ENCODE data around the gene SPRYD3.

SPRYD3 gene

DNA sequence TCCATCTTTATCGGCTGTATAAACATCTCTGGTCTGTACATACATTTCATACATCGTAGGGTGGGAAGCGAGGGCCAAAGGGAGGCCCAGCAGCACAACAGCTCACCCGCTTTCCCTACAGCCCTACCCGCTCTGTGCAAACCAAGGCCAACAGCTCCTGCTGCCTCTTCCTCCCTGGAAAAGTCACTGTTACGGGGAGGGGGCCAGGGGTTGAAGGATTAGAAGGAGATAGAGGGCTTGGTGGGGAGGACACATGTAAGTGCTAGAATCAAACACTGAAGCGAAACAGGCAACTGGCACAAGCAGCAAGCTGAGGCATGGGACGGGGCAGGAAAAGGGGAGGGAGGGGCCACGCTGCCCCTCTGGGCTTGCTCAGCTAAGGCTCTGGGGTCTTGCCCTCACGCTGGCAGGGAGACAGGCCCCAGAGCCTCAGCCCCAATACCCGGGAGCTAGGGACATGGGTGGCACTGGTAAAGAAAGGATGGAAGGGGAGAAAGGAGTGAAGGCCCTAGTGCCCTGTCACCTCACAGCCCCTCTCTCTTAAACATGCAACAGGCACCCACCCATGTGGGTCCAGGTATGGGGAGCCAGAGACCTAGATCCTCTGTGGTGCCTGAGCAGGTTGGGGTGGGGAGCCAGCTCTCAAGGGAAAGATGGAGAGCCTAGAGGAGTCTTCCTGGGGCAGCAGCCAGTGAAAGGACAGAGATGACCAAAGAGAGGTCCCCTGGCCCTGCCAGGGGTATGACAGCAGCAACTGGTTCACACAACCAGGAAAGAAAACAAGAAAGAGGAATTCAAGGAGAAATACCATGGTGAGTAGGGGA, 14.4 kb downstream of the SPRYD3 start:
- Mint-ChIP-seq H3K9me3 (no peaks in the 10 kb centered on the region), H3K36me3 (ENCODE audit: low read depth) (peaks cover 12% of the 10 kb centered on the region), H3K4me1 (ENCODE audit: low read depth) (peaks cover 4% of the 10 kb centered on the region), H3K27ac (no peak overlapping the region), H3K27me3 (ENCODE audit: low read depth) (no peaks in the 10 kb centered on the region), H3K4me3 (no peak overlapping the region)

DNA sequence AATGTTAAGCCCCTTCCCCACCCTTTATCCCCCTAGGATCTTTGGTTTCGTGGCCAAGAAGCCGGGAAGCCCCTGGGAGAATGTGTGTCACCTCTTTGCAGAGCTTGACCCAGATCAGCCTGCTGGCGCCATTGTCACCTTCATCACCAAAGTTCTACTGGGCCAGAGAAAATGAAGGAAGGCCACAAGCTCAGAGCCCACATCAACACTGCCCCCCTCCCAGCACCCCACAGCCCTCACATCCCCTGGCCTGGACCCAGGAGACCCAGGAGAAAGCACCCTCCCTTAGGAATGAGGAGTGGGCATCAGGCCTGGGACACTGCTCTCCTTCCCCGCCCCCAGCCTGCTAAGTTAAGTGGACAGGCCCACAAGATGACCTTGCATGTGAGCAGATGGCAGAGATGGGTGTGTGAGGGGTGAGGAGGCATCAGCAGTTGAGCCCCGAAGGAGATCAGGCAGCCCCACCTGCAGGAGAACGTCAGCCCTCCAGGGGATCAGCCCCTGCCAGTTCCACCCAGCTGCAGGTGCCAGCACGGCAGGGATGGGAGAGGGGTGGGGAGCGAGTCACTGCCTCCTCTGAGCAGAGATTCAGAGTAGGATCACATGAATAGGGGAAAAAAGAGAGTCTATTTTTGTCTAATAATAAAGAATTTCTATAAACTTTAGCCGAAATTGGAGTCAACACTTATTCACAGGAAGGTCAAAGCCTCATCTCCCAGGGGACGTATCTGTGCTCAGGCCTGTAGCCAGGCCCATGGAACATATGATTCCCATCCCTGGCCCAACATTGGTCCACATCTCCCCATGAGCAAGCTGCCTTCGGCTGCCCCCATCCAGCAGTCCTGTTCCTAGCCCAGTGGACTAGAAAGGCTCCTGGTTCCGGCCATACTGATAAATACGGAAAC, 15.2 kb downstream of the SPRYD3 start:
- no peaks in the 10 kb centered on the region for H3K27me3 Mint-ChIP-seq (ENCODE audit: low read depth)
- H3K4me3 Mint-ChIP-seq, result no peak overlapping the region
- no peaks in the 10 kb centered on the region for H3K9me3 Mint-ChIP-seq
- H3K4me1 Mint-ChIP-seq (ENCODE audit: low read depth), result peaks cover 4% of the 10 kb centered on the region
- H3K36me3 Mint-ChIP-seq (ENCODE audit: low read depth), result peaks cover 12% of the 10 kb centered on the region
- H3K27ac Mint-ChIP-seq, result no peak overlapping the region

DNA sequence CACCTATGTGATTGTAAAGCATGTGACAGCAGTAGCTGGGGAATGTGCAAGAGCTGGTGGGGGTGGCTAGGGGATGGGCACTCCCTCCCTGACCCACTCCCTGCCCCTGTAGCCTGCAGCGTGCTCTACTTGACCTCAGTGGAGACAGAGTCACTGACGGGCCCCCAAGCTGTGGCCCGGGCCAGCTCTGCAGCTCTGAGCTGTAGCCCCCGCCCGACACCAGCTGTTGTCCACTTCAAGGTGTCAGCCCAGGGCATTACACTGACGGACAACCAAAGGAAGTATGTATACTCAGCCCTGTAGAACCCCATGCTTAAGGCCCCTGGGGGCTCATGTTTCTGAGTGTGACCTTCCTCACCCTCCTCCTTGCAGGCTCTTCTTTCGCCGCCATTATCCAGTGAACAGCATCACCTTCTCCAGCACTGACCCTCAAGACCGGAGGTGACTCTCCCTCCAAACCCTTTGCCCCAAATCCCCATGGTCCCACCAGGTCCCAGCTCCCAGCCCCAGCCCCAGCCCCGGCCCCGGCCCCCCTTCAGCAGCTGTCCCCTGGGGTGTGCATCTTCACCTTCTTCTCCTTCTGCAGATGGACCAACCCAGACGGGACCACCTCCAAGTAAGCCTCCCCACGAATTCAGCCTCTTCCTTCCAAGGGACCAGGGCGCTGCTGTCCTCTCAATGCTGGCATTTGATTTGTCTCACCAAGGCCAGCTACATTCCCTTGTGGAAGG, 16.0 kb downstream of the SPRYD3 start:
- Mint-ChIP-seq H3K4me3 (no peak overlapping the region), H3K27me3 (ENCODE audit: low read depth) (no peaks in the 10 kb centered on the region), H3K36me3 (ENCODE audit: low read depth) (peaks cover 12% of the 10 kb centered on the region), H3K9me3 (no peaks in the 10 kb centered on the region), H3K27ac (no peak overlapping the region), H3K4me1 (ENCODE audit: low read depth) (peaks cover 4% of the 10 kb centered on the region)

DNA sequence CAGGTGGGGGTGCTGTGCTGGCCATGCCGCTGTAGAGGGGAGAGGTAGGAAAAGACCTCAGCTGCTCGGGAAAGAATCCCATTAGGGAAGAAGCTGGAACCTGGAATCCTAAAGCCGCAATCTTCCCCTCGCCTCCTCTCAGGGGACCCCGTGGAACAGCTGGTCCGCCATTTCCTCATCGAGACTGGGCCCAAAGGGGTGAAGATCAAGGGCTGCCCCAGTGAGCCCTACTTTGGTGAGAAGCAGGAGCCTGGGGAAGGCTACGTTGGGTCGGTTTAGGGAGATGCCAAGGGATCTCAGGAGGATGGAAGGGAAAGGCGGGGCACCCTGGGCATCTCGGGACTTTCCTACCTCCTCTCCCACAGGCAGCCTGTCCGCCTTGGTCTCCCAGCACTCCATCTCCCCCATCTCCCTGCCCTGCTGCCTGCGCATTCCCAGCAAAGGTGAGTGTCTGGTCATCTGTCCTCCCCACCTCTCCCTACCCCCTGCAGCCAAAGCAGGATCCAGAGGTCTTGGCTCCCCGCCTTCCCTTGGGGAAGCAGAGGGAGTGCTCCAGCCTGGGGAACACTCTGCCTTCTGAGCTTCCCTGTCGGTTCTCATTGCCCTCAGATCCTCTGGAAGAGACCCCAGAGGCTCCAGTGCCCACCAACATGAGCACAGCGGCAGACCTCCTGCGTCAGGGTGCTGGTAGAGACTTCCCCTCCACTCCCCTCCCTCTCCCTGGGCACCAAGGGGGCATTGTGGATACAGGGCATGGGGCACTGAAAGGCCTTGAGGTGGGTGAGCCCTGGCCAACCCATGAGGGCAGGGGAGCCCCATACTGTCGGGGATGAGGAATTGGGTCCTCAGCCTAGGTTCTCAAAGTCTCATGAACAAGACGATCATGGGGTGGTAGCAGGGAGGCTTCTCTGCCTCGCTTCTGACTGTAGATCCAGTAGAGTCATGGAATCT, 16.9 kb downstream of the SPRYD3 start:
- Mint-ChIP-seq H3K27me3 (ENCODE audit: low read depth) (no peaks in the 10 kb centered on the region), H3K4me1 (ENCODE audit: low read depth) (peaks cover 4% of the 10 kb centered on the region), H3K9me3 (no peaks in the 10 kb centered on the region), H3K27ac (no peak overlapping the region), H3K36me3 (ENCODE audit: low read depth) (peaks cover 12% of the 10 kb centered on the region), H3K4me3 (no peak overlapping the region)

- Mint-ChIP-seq H3K4me1 (ENCODE audit: low read depth) (peaks cover 5% of the 10 kb centered on the region), H3K4me3 (no peak overlapping the region), H3K36me3 (ENCODE audit: low read depth) (peaks cover 12% of the 10 kb centered on the region), H3K9me3 (no peaks in the 10 kb centered on the region), H3K27me3 (ENCODE audit: low read depth) (peaks cover 3% of the 10 kb centered on the region), H3K27ac (no peak overlapping the region)
Measured at GRCh38 chr12:53061404-53062010, 17.7 kb downstream of the SPRYD3 start.

DNA sequence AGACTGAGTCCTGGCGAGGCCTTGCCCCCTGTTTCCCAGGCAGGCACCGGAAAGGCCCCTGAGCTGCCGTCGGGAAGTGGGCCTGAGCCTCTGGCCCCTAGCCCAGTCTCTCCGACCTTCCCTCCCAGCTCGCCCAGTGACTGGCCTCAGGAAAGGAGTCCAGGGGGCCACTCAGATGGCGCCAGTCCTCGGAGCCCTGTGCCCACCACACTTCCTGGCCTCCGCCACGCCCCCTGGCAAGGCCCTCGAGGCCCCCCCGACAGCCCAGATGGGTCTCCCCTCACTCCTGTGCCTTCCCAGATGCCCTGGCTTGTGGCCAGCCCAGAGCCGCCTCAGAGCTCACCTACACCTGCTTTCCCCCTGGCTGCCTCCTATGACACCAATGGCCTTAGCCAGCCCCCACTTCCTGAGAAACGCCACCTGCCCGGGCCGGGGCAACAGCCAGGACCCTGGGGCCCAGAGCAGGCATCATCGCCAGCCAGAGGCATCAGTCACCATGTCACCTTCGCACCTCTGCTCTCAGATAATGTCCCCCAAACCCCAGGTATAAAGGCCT, 18.4 kb downstream of the SPRYD3 start:
- Mint-ChIP-seq H3K9me3 (no peaks in the 10 kb centered on the region), H3K27me3 (ENCODE audit: low read depth) (peaks cover 4% of the 10 kb centered on the region), H3K36me3 (ENCODE audit: low read depth) (peaks cover 7% of the 10 kb centered on the region), H3K4me3 (no peak overlapping the region), H3K4me1 (ENCODE audit: low read depth) (peaks cover 2% of the 10 kb centered on the region), H3K27ac (no peak overlapping the region)

GRCh38 chr12:53060064-53060720, 19.0 kb downstream of the SPRYD3 start:
- no peak overlapping the region for H3K27ac Mint-ChIP-seq
- H3K36me3 Mint-ChIP-seq (ENCODE audit: low read depth), result peaks cover 6% of the 10 kb centered on the region
- peaks cover 4% of the 10 kb centered on the region for H3K4me1 Mint-ChIP-seq (ENCODE audit: low read depth)
- H3K27me3 Mint-ChIP-seq (ENCODE audit: low read depth), result peaks cover 4% of the 10 kb centered on the region
- no peaks in the 10 kb centered on the region for H3K9me3 Mint-ChIP-seq
- no peak overlapping the region for H3K4me3 Mint-ChIP-seq

GRCh38 chr12:53059434-53060063, 19.6 kb downstream of the SPRYD3 start:
- H3K9me3 Mint-ChIP-seq, result no peaks in the 10 kb centered on the region
- no peaks in the 10 kb centered on the region for H3K36me3 Mint-ChIP-seq (ENCODE audit: low read depth)
- H3K27ac Mint-ChIP-seq, result no peak overlapping the region

DNA sequence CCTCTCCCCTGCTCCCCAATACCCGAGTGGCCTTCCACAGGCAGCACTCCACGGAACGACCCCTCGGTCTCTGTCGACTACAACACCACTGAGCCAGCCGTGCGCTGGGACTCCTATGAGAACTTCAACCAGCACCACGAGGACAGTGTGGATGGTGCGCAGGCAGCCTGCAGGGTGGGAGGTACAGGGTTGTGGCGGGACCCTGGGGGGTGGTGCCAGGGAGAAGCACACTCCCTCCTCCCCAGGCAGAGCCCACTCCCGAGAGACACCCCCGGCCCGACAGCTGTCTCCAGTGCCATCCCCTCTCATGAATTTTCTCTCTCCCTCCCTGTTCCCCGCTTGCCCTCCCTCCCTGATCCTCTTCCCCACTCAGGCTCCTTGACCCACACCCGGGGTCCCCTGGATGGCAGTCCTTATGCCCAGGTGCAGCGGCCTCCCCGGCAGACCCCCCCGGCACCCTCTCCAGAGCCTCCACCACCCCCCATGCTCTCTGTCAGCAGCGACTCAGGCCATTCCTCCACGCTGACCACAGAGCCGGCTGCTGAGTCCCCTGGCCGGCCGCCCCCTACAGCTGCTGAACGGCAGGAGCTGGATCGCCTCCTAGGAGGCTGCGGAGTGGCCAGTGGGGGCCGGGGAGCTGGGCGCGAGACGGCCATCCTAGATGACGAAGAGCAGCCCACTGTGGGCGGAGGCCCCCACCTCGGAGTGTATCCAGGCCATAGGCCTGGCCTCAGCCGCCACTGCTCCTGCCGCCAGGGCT, 20.3 kb downstream of the SPRYD3 start:
- Mint-ChIP-seq H3K27me3 (ENCODE audit: low read depth) (peaks cover 4% of the 10 kb centered on the region), H3K4me1 (ENCODE audit: low read depth) (peaks cover 9% of the 10 kb centered on the region), H3K4me3 (no peak overlapping the region), H3K27ac (no peak overlapping the region), H3K9me3 (no peaks in the 10 kb centered on the region), H3K36me3 (ENCODE audit: low read depth) (no peaks in the 10 kb centered on the region)

More at GRCh38 chr12:53059434-53060063, 19.6 kb downstream of the SPRYD3 start:
- H3K27me3 Mint-ChIP-seq (ENCODE audit: low read depth), result peaks cover 4% of the 10 kb centered on the region
- H3K4me1 Mint-ChIP-seq (ENCODE audit: low read depth), result peaks cover 4% of the 10 kb centered on the region
- no peak overlapping the region for H3K4me3 Mint-ChIP-seq

DNA sequence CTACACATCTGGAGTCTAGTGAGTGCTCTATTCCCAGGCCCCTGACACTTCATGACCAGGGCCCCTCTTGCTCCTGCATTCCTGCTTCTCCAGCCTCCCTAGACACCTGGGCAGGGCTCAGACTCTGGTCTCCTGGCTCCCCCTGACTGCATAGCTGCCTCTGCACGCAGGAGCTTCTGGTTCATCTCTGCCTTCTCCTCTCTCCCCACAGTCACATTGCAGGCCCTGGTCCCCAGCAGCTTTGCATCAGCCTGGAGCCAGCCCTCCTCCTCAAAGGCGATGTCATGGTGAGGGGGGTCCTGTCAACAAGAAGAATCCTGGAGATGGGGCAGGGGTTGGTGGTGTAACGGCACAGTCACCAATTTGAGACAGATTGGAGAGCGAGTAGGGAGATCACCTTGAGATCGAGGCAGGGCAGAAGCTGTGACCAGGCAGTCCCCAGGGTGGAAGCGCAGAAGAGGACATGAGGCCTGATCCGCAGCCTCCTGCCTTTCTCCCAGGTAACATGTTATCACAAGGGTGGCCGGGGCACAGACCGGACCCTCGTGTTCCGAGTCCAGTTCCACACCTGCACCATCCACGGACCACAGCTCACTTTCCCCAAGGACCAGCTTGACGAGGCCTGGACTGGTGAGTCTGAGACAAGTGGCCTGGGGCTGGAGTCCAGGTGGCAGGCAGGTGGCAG, 21.2 kb downstream of the SPRYD3 start:
- no peak overlapping the region for H3K27ac Mint-ChIP-seq

DNA sequence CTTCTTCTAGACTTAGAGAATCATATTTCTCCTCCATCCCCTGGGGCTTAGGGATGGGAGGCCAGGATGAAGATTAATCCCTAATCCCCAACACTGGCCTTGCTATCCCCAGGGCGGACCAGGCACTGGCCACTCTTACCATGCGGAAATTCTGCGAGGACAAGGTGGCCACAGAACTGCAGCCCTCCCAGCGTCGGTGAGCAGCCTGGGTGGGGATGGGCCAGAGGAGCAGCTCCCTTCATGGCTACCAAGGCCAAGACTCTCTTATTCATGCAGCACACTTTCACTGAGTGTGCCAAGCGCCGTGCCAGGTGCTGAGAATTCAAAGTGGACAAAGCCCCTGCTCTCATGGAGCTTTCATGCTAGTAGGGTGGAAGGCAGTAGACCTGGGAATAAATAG, 22.3 kb downstream of the SPRYD3 start:
- Mint-ChIP-seq H3K9me3 (no peaks in the 10 kb centered on the region), H3K27me3 (ENCODE audit: low read depth) (peaks cover 4% of the 10 kb centered on the region), H3K4me1 (ENCODE audit: low read depth) (peaks cover 17% of the 10 kb centered on the region), H3K27ac (peak overlapping the region; percentile 2), H3K4me3 (no peak overlapping the region), H3K36me3 (ENCODE audit: low read depth) (no peaks in the 10 kb centered on the region)

More for the DNA sequence above, 21.2 kb downstream of the SPRYD3 start:
- peaks cover 4% of the 10 kb centered on the region for H3K27me3 Mint-ChIP-seq (ENCODE audit: low read depth)
- no peaks in the 10 kb centered on the region for H3K9me3 Mint-ChIP-seq
- H3K4me1 Mint-ChIP-seq (ENCODE audit: low read depth), result peaks cover 13% of the 10 kb centered on the region
- H3K36me3 Mint-ChIP-seq (ENCODE audit: low read depth), result no peaks in the 10 kb centered on the region
- no peak overlapping the region for H3K4me3 Mint-ChIP-seq
